Measurements from ENCODE around the gene PHAX.
"Not testable (repeated sequence)": the region's sequence is repeated elsewhere in the genome, so short reads cannot be mapped to it uniquely, and the experiment has no call there.

The PHAX gene

DNA sequence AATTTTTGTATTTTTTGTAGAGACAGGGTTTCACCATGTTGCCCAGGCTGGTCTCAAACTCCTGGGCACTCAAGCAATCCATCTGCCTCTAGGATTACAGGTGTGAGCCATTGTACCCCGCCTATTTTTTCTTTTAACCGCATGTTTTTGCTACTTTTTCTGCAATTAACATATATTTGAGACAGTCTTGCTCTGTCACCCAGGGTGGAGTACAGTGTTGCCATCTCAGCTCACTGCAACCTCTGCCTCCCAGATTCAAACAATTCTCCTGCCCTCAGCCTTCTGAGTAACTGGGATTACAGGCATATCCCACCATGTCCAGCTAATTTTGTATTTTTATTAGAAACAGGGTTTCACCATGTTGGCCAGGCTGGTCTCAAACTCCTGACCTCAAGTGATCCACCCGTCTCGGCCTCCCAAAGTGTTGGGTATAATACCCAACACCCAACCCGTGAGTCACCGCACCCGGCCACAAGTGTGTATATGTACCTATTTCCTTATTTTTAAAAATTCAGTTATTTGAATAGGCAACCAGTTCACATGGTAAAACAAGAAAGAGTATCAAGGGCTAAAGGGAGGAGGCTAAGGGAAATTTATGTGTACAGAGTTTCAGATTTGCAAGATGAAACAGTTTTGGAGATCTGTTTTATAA lies 13.3 kb downstream of the PHAX start:
- 97% methylated on average over 4 of the region's 7 CpGs for WGBS
- H2AK5ac ChIP-seq (ENCODE audit: low read length, severe bottlenecking): no peak overlapping the region
- no peaks in the 10 kb centered on the region for H3K27me3 ChIP-seq (ENCODE audit: control insufficient read depth in 1 of 2, insufficient read depth in 1 of 2, low read length in 2 of 2)
- no peak overlapping the region for H3K14ac ChIP-seq (ENCODE audit: low read length in 2 of 2)
- no peak for DNase-seq
- H3K4me1 ChIP-seq (ENCODE audit: control insufficient read depth, insufficient read depth, low read depth, low read length): peaks cover 2% of the 10 kb centered on the region
- H4K8ac ChIP-seq (ENCODE audit: low read length): no peak overlapping the region
- no peak overlapping the region for H3K4me2 ChIP-seq (ENCODE audit: low read length, poor library complexity, severe bottlenecking)
- no peak overlapping the region for H3K4me3 ChIP-seq (ENCODE audit: insufficient read depth in 1 of 2, low read depth in 1 of 2, low read length in 2 of 2)
- H2BK120ac ChIP-seq (ENCODE audit: low read depth, low read length): no peak overlapping the region
- no peak overlapping the region for H3K9ac ChIP-seq (ENCODE audit: low read length)
- H3K4ac ChIP-seq (ENCODE audit: low read depth in 1 of 2, low read length in 2 of 2): no peak overlapping the region
- H4K91ac ChIP-seq (ENCODE audit: low read length): no peak overlapping the region
- peaks cover 37 to 68% of the 10 kb centered on the region in 2 experiments for H3K36me3 ChIP-seq (ENCODE audit: control insufficient read depth in 1 of 2, insufficient read depth in 2 of 2, low read depth in 1 of 2, low read length in 2 of 2)
- H2BK5ac ChIP-seq (ENCODE audit: low read depth, low read length, poor library complexity, severe bottlenecking): no peak overlapping the region
- H3K23ac ChIP-seq (ENCODE audit: low read length in 2 of 2): no peak overlapping the region
- H3K9me3 ChIP-seq (ENCODE audit: control insufficient read depth, low read length): no peaks in the 10 kb centered on the region
- peaks cover 25% of the 10 kb centered on the region for H3K79me1 ChIP-seq (replicated peaks; ENCODE audit: low read length, poor library complexity, severe bottlenecking)
- H3K18ac ChIP-seq (ENCODE audit: low read depth in 1 of 2, low read length in 2 of 2): no peak overlapping the region
- no peak overlapping the region for H2AFZ ChIP-seq (ENCODE audit: low read depth, low read length)
- no peak overlapping the region for H2BK12ac ChIP-seq (ENCODE audit: low read length in 2 of 2)
- H3K27ac ChIP-seq (ENCODE audit: low read length, poor library complexity, severe bottlenecking): no peak overlapping the region
- H2BK15ac ChIP-seq (ENCODE audit: low read depth, poor library complexity, severe bottlenecking): no peak overlapping the region

DNA sequence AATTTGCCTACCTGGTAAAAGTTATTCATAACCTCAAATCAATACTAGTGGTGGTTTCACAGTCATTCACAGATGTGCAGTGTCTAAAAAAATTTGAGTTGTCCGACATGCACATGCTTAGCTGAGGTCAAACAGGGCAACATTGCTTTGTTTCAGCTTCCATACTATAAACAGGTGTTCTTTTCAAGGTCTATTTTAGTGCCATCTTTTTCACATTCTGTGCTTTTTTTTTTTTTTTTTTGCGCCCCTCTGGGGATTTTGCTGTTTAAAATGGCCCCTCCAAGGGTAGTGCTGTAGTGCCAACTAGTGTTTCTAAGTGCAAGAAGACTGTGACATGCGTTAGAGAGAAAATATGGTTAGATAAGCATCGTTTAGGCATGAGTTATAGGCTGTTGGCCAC lies 14.5 kb downstream of the PHAX start:
- Histone ChIP-seq H3K36me3 (ENCODE audit: control insufficient read depth in 1 of 2, insufficient read depth in 2 of 2, low read depth in 1 of 2, low read length in 2 of 2) (peaks cover 35 to 69% of the 10 kb centered on the region in 2 experiments), H3K4me2 (ENCODE audit: low read length, poor library complexity, severe bottlenecking) (no peak overlapping the region), H2BK12ac (ENCODE audit: low read length in 2 of 2) (no peak overlapping the region), H3K18ac (ENCODE audit: low read depth in 1 of 2, low read length in 2 of 2) (no peak overlapping the region), H3K27me3 (ENCODE audit: control insufficient read depth in 1 of 2, insufficient read depth in 1 of 2, low read length in 2 of 2) (no peaks in the 10 kb centered on the region), H3K4me3 (ENCODE audit: insufficient read depth in 1 of 2, low read depth in 1 of 2, low read length in 2 of 2) (no peak overlapping the region), H2BK120ac (ENCODE audit: low read depth, low read length) (no peak overlapping the region), H2AK5ac (ENCODE audit: low read length, severe bottlenecking) (no peak overlapping the region), H3K4me1 (ENCODE audit: control insufficient read depth, insufficient read depth, low read depth, low read length) (peaks cover 4% of the 10 kb centered on the region), H3K27ac (ENCODE audit: low read length, poor library complexity, severe bottlenecking) (no peak overlapping the region), H3K4ac (ENCODE audit: low read depth in 1 of 2, low read length in 2 of 2) (no peak overlapping the region), H2BK5ac (ENCODE audit: low read depth, low read length, poor library complexity, severe bottlenecking) (no peak overlapping the region), H4K91ac (ENCODE audit: low read length) (no peak overlapping the region), H3K23ac (ENCODE audit: low read length in 2 of 2) (no peak overlapping the region), H4K8ac (ENCODE audit: low read length) (no peak overlapping the region), H3K9me3 (ENCODE audit: control insufficient read depth, low read length) (no peaks in the 10 kb centered on the region), H2BK15ac (ENCODE audit: low read depth, poor library complexity, severe bottlenecking) (no peak overlapping the region), H3K9ac (ENCODE audit: low read length) (no peak overlapping the region), H3K14ac (ENCODE audit: low read length in 2 of 2) (no peak overlapping the region), H3K79me1 (replicated peaks; ENCODE audit: low read length, poor library complexity, severe bottlenecking) (peaks cover 25% of the 10 kb centered on the region), H2AFZ (ENCODE audit: low read depth, low read length) (no peak overlapping the region)
- no peak for DNase-seq
- WGBS: 100% methylated on average over 1 of the region's 4 CpGs

DNA sequence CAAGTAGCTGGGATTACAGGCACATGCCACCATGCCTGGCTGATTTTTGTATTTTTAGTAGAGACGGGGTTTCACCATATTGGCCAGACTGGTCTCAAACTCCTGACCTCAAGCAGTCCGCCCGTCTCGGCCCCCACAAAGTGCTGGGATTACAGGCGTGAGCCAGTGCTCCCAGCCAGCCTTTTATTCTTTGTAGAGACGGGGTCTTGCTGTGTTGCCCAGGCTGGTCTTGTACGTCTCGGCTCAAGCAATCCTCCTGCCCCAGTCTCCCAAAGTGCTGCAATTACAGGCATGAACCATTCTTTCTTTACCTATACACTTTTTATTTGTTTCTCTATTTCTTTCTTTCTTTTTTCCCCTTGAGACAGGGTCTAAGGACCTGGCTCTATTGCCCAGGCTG lies 16.9 kb downstream of the PHAX start:
- H3K23ac ChIP-seq (ENCODE audit: low read length in 2 of 2); H2BK5ac ChIP-seq (ENCODE audit: low read depth, low read length, poor library complexity, severe bottlenecking); H2BK120ac ChIP-seq (ENCODE audit: low read depth, low read length); H2BK15ac ChIP-seq (ENCODE audit: low read depth, poor library complexity, severe bottlenecking); H2AK5ac ChIP-seq (ENCODE audit: low read length, severe bottlenecking); H3K27me3 ChIP-seq (ENCODE audit: control insufficient read depth in 1 of 2, insufficient read depth in 1 of 2, low read length in 2 of 2); H3K14ac ChIP-seq (ENCODE audit: low read length in 2 of 2); H4K91ac ChIP-seq (ENCODE audit: low read length); H3K4me3 ChIP-seq (ENCODE audit: insufficient read depth in 1 of 2, low read depth in 1 of 2, low read length in 2 of 2); H3K4me2 ChIP-seq (ENCODE audit: low read length, poor library complexity, severe bottlenecking); H3K4me1 ChIP-seq (ENCODE audit: control insufficient read depth, insufficient read depth, low read depth, low read length); H3K4ac ChIP-seq (ENCODE audit: low read depth in 1 of 2, low read length in 2 of 2); DNase-seq; H4K8ac ChIP-seq (ENCODE audit: low read length); H3K18ac ChIP-seq (ENCODE audit: low read depth in 1 of 2, low read length in 2 of 2); H3K9me3 ChIP-seq (ENCODE audit: control insufficient read depth, low read length); H3K27ac ChIP-seq (ENCODE audit: low read length, poor library complexity, severe bottlenecking); H2AFZ ChIP-seq (ENCODE audit: low read depth, low read length); H3K9ac ChIP-seq (ENCODE audit: low read length); H2BK12ac ChIP-seq (ENCODE audit: low read length in 2 of 2): not testable (repeated sequence)
- Histone ChIP-seq H3K79me1 (replicated peaks; ENCODE audit: low read length, poor library complexity, severe bottlenecking) (peaks cover 23% of the 10 kb centered on the region), H3K36me3 (ENCODE audit: control insufficient read depth in 1 of 2, insufficient read depth in 2 of 2, low read depth in 1 of 2, low read length in 2 of 2) (peaks cover 27 to 67% of the 10 kb centered on the region in 2 experiments)
- WGBS: 98% methylated on average over 8 of the region's 8 CpGs

DNA sequence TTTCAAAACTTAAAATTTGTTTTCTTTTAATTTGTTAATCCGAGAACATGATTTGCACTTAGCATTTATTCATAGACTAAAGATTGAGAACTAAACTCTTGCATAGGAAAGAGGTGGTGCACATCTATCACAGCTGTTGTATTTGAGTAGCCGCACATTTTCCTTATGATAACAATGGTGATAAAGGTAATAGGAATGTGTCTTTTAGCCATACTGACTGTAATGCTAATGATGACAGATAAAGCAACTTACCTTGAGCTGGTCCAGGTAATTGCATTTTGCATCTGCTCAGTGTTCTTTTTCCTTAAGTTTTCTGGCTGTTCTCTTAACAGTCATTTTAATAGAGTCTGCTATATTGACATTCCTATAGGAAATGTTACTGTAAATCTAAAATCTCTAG lies 19.0 kb downstream of the PHAX start:
- Histone ChIP-seq H2BK120ac (ENCODE audit: low read depth, low read length) (no peak overlapping the region), H3K9ac (ENCODE audit: low read length) (no peak overlapping the region), H3K4ac (ENCODE audit: low read depth in 1 of 2, low read length in 2 of 2) (no peak overlapping the region), H3K4me2 (ENCODE audit: low read length, poor library complexity, severe bottlenecking) (no peak overlapping the region), H3K4me3 (ENCODE audit: insufficient read depth in 1 of 2, low read depth in 1 of 2, low read length in 2 of 2) (no peak overlapping the region), H4K91ac (ENCODE audit: low read length) (no peak overlapping the region), H2AK5ac (ENCODE audit: low read length, severe bottlenecking) (no peak overlapping the region), H3K9me3 (ENCODE audit: control insufficient read depth, low read length) (no peaks in the 10 kb centered on the region), H3K36me3 (ENCODE audit: control insufficient read depth in 1 of 2, insufficient read depth in 2 of 2, low read depth in 1 of 2, low read length in 2 of 2) (peaks cover 27 to 55% of the 10 kb centered on the region in 2 experiments), H3K4me1 (ENCODE audit: control insufficient read depth, insufficient read depth, low read depth, low read length) (peaks cover 6% of the 10 kb centered on the region), H2BK5ac (ENCODE audit: low read depth, low read length, poor library complexity, severe bottlenecking) (no peak overlapping the region), H3K27me3 (ENCODE audit: control insufficient read depth in 1 of 2, insufficient read depth in 1 of 2, low read length in 2 of 2) (no peaks in the 10 kb centered on the region), H2BK15ac (ENCODE audit: low read depth, poor library complexity, severe bottlenecking) (no peak overlapping the region), H3K23ac (ENCODE audit: low read length in 2 of 2) (no peak overlapping the region), H2BK12ac (ENCODE audit: low read length in 2 of 2) (no peak overlapping the region), H3K79me1 (replicated peaks; ENCODE audit: low read length, poor library complexity, severe bottlenecking) (peaks cover 17% of the 10 kb centered on the region), H4K8ac (ENCODE audit: low read length) (no peak overlapping the region), H3K14ac (ENCODE audit: low read length in 2 of 2) (no peak overlapping the region), H2AFZ (ENCODE audit: low read depth, low read length) (no peak overlapping the region), H3K27ac (ENCODE audit: low read length, poor library complexity, severe bottlenecking) (no peak overlapping the region), H3K18ac (ENCODE audit: low read depth in 1 of 2, low read length in 2 of 2) (no peak overlapping the region)
- 95% methylated on average over 2 of the region's 2 CpGs for WGBS
- no peak for DNase-seq
